ENCODE data around the gene CCDC14. TPM values are rescaled to one million over a fixed set of nuclear protein-coding genes. Genes with fewer than 3 reads are reported as not detected.

The CCDC14 gene
- total and polyA plus RNA-seq, 2 donors: 15.9 to 114 TPM

GRCh38 chr3:123948449-123948848 is 12.6 kb downstream of the CCDC14 start:
- WGBS: 84% methylated on average over 9 of the region's 9 CpGs
- Histone ChIP-seq H3K4me1 (ENCODE audit: insufficient read depth) (no peaks in the 10 kb centered on the region), H3K36me3 (ENCODE audit: insufficient read depth) (peaks cover 5% of the 10 kb centered on the region)

DNA sequence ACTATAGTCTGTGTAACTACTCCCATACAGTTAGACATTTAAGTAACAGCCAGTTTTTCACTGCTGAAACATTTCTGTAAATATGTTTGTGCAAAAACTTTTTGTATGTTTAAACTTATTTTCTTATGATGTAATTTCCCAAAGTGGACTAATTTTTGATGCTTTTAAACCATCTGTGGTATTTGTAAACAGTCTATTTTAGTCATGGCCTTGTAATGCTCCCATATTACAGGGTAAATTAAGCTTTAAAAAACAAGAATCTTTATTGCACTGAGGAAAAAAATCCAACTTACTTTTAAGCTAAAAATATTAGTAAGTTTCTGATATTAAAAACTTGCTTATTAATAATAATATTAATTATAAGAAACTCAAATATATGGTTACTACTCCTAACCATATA is 13.5 kb downstream of the CCDC14 start:
- no peaks in the 10 kb centered on the region for H3K4me1 ChIP-seq (ENCODE audit: insufficient read depth)
- peaks cover 5% of the 10 kb centered on the region for H3K36me3 ChIP-seq (ENCODE audit: insufficient read depth)
- DNase-seq (ENCODE audit: extremely low spot score): no peak

More at GRCh38 chr3:123948449-123948848, 12.6 kb downstream of the CCDC14 start:
- Histone ChIP-seq H3K4me3 (ENCODE audit: low read depth, low read length) (no peak overlapping the region), H3K27ac (ENCODE audit: low read depth) (no peak overlapping the region)
- no peak for DNase-seq (ENCODE audit: extremely low spot score)

GRCh38 chr3:123941542-123941941 is 19.5 kb downstream of the CCDC14 start:
- Histone ChIP-seq H3K4me3 (ENCODE audit: low read depth, low read length) (no peak overlapping the region), H3K36me3 (ENCODE audit: insufficient read depth) (peaks cover under 1% of the 10 kb centered on the region), H3K4me1 (ENCODE audit: insufficient read depth) (no peaks in the 10 kb centered on the region), H3K27ac (ENCODE audit: low read depth) (no peak overlapping the region)
- no peak for DNase-seq (ENCODE audit: extremely low spot score)
- 94% methylated on average over 1 of the region's 1 CpG for WGBS

More for the DNA sequence above, 13.5 kb downstream of the CCDC14 start:
- no peak overlapping the region for H3K4me3 ChIP-seq (ENCODE audit: low read depth, low read length)
- no peak overlapping the region for H3K27ac ChIP-seq (ENCODE audit: low read depth)

DNA sequence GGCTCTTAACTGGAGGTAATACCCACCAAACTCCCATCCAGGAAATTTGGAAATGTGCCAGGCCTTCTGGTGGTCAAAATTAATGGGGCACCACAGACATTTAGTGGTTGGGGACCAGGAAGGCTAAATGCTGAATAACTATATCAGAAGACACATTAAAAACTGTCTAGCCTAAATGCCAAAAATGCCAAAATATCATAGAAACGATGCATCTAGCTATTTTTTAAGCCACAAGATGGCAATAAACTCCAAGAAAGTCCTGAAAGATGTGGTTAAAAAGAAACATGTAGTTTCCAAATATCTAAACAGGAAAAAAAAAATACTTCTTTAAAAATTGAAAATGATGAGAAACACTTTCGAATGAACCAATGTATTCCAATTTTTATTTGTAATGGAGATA is 19.9 kb downstream of the CCDC14 start:
- Histone ChIP-seq H3K27ac (ENCODE audit: low read depth) (no peak overlapping the region), H3K4me1 (ENCODE audit: insufficient read depth) (no peaks in the 10 kb centered on the region), H3K36me3 (ENCODE audit: insufficient read depth) (no peaks in the 10 kb centered on the region), H3K4me3 (ENCODE audit: low read depth, low read length) (no peak overlapping the region)
- no peak for DNase-seq (ENCODE audit: extremely low spot score)
- 54% methylated on average over 2 of the region's 2 CpGs for WGBS

- 95% methylated on average over 2 of the region's 2 CpGs for WGBS
- no peaks in the 10 kb centered on the region for H3K36me3 ChIP-seq (ENCODE audit: insufficient read depth)
- no peaks in the 10 kb centered on the region for H3K4me1 ChIP-seq (ENCODE audit: insufficient read depth)
- H3K4me3 ChIP-seq (ENCODE audit: low read depth, low read length): no peak overlapping the region
- no peak for DNase-seq (ENCODE audit: extremely low spot score)
- no peak overlapping the region for H3K27ac ChIP-seq (ENCODE audit: low read depth)
Observed at GRCh38 chr3:123939706-123940105, 21.3 kb downstream of the CCDC14 start.

DNA sequence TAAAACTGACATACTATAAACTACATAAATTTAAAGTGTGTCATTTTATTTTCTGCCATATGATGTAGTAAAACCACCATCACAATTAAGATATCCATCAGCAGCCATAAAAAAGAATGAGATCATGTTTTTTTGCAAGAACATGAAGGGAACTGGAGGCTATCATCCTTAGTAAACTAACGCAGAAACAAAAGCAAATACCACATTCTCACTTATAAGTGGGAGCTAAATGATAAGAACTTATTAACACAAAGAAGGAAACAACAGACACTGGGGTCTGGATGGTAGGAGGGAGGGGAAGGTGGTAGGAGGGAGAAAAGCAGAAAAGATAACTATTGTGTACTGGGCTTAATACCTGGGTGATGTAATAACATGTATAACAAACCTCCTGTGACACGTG is 24.6 kb downstream of the CCDC14 start:
- WGBS: 73% methylated on average over 2 of the region's 2 CpGs
- Histone ChIP-seq H3K36me3 (ENCODE audit: insufficient read depth) (no peaks in the 10 kb centered on the region), H3K27ac (ENCODE audit: low read depth) (no peak overlapping the region), H3K4me1 (ENCODE audit: insufficient read depth) (no peaks in the 10 kb centered on the region), H3K4me3 (ENCODE audit: low read depth, low read length) (no peak overlapping the region)
- peak; percentile 17 for DNase-seq (ENCODE audit: extremely low spot score)

- Histone ChIP-seq H3K4me3 (ENCODE audit: low read depth, low read length) (no peak overlapping the region), H3K36me3 (ENCODE audit: insufficient read depth) (no peaks in the 10 kb centered on the region), H3K27ac (ENCODE audit: low read depth) (no peak overlapping the region), H3K4me1 (ENCODE audit: insufficient read depth) (no peaks in the 10 kb centered on the region)
- DNase-seq (ENCODE audit: extremely low spot score): no peak
Observed at GRCh38 chr3:123935830-123936229, 25.2 kb downstream of the CCDC14 start.

DNA sequence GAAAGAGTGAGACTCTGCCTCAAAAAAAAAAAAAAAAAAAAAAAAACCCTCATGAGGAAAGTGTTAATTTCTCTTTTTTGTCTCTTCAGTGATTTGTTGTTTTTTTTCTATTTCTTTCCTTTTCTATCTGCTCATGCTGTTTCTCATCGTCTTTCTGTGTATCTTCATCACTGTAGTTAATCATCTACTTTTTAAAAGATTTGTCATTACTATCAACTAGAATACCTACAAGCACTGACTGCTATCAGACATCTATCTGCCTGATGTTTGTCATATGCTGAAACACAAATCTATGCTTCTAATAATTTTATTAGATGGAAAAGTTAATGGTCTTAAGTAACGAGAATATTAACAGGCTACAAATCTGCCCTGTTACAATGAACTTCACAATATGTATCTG is 26.8 kb downstream of the CCDC14 start:
- Histone ChIP-seq H3K36me3 (ENCODE audit: insufficient read depth) (no peaks in the 10 kb centered on the region), H3K27ac (ENCODE audit: low read depth) (no peak overlapping the region), H3K4me3 (ENCODE audit: low read depth, low read length) (no peak overlapping the region), H3K4me1 (ENCODE audit: insufficient read depth) (no peaks in the 10 kb centered on the region)
- DNase-seq (ENCODE audit: extremely low spot score): no peak
- 82% methylated on average over 2 of the region's 2 CpGs for WGBS

DNA sequence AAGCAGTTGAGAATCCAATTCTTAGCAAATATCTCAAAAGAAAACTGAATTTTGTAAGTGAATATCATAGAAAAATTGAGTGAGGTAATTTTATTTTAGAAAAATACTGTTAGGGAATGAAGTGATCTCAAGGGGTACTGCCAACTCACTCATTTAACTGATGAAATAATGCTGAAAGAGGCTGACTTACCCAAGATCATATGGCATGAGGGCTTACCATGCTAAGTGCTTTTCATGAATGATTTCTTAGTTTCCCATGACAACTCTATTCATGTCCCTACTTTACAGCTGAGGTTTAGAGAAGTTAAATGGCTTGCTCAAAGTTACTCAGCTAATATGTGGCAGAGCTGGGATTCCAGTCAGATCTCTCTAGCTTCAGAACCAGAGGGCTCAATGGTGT is 30.6 kb downstream of the CCDC14 start:
- DNase-seq (ENCODE audit: extremely low spot score): no peak
- no peaks in the 10 kb centered on the region for H3K36me3 ChIP-seq (ENCODE audit: insufficient read depth)
- no peaks in the 10 kb centered on the region for H3K4me1 ChIP-seq (ENCODE audit: insufficient read depth)
- no peak overlapping the region for H3K27ac ChIP-seq (ENCODE audit: low read depth)
- H3K4me3 ChIP-seq (ENCODE audit: low read depth, low read length): no peak overlapping the region

- H3K36me3 ChIP-seq (ENCODE audit: insufficient read depth): no peaks in the 10 kb centered on the region
- H3K4me1 ChIP-seq (ENCODE audit: insufficient read depth): no peaks in the 10 kb centered on the region
- DNase-seq (ENCODE audit: extremely low spot score): no peak
- no peak overlapping the region for H3K27ac ChIP-seq (ENCODE audit: low read depth)
- 96% methylated on average over 9 of the region's 9 CpGs for WGBS
- H3K4me3 ChIP-seq (ENCODE audit: low read depth, low read length): no peak overlapping the region
Observed at GRCh38 chr3:123929325-123929724, 31.7 kb downstream of the CCDC14 start.

DNA sequence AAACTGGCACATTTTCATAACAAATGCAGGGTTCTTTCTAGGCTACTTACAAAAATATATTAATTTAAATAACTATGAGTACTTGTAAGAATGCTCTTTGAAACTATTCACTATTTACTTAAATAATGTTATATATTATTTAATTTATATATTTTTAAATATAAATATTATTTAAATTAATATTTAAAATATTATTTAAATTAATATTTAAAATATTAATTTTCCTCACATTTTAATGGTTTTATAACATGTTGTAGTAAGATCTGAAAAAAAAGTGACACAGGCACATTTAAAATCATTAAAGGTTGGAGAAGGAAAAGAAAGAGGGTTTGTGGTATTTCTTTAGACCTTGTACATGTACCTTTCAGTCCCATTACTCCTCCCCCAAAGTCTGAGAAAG is 34.6 kb downstream of the CCDC14 start:
- peaks cover 1% of the 10 kb centered on the region for H3K36me3 ChIP-seq (ENCODE audit: insufficient read depth)
- no peak for DNase-seq (ENCODE audit: extremely low spot score)
- H3K4me1 ChIP-seq (ENCODE audit: insufficient read depth): no peaks in the 10 kb centered on the region
- no peak overlapping the region for H3K4me3 ChIP-seq (ENCODE audit: low read depth, low read length)
- no peak overlapping the region for H3K27ac ChIP-seq (ENCODE audit: low read depth)

DNA sequence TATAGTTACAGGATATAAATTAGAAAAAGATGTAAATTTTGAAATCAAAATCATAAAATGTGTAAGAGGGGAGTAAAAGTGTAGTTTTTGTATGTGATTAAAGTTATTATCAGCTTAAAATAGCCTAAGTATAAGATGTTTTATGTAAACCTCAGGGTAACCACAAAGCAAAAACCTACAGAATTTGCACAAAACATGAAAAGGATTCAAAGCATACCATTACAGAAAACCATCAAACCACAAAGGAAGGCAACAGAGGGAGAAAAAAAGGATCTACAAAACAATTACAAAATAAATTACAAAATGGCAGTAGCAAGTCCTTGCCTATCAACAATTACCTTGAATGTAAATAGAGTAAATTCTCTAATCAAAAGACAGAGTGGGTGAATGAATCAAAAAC is 40.2 kb downstream of the CCDC14 start:
- Histone ChIP-seq H3K4me1 (ENCODE audit: insufficient read depth) (no peaks in the 10 kb centered on the region), H3K36me3 (ENCODE audit: insufficient read depth) (peaks cover 3% of the 10 kb centered on the region), H3K4me3 (ENCODE audit: low read depth, low read length) (no peak overlapping the region), H3K27ac (ENCODE audit: low read depth) (no peak overlapping the region)
- DNase-seq (ENCODE audit: extremely low spot score): no peak

DNA sequence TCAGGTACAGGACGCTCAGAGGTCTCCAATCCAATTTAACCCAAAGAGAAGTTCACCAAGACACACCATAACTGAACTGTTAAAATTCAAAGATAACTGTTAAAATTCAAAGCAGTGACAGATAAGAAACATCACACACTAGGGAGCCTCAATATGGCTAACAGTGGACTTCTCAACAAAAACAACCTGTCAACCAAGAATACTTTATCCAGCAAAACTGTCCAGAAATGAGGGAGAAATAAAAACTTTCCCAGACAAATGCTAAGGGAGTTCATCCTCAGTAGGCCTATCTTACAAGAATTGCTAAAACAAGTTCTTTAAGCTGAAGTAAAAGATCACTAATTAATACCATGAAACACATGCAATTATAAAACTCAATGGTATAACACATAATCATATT is 40.6 kb downstream of the CCDC14 start:
- WGBS: 100% methylated on average over 1 of the region's 1 CpG
- Histone ChIP-seq H3K27ac (ENCODE audit: low read depth) (no peak overlapping the region), H3K4me3 (ENCODE audit: low read depth, low read length) (no peak overlapping the region), H3K4me1 (ENCODE audit: insufficient read depth) (no peaks in the 10 kb centered on the region), H3K36me3 (ENCODE audit: insufficient read depth) (peaks cover 3% of the 10 kb centered on the region)
- no peak for DNase-seq (ENCODE audit: extremely low spot score)

DNA sequence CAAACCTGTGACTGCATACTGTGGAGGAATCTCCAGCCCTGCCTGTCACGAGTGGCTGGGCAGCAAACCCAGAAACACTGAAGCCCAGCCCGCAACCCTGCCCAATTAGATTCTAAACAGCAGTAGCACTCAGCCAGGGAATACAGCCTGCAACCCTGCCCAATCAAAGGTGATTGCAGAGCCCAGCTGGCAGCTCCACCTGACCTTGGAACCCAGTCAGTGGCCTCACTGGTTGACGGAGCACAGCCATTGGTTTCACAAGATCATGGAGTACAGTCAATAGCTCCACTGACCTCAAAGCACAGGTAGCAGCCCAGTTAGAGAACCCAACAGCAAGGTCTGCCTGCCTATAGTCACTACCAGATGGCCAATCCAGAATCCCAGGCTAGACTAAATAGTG is 41.7 kb downstream of the CCDC14 start:
- Histone ChIP-seq H3K36me3 (ENCODE audit: insufficient read depth) (peaks cover 3% of the 10 kb centered on the region), H3K27ac (ENCODE audit: low read depth) (no peak overlapping the region), H3K4me3 (ENCODE audit: low read depth, low read length) (no peak overlapping the region), H3K4me1 (ENCODE audit: insufficient read depth) (no peaks in the 10 kb centered on the region)
- no peak for DNase-seq (ENCODE audit: extremely low spot score)
- WGBS: 97% methylated on average over 3 of the region's 3 CpGs

GRCh38 chr3:123914829-123915228 is 46.2 kb downstream of the CCDC14 start:
- Histone ChIP-seq H3K27ac (ENCODE audit: low read depth) (no peak overlapping the region), H3K4me3 (ENCODE audit: low read depth, low read length) (no peak overlapping the region), H3K4me1 (ENCODE audit: insufficient read depth) (no peaks in the 10 kb centered on the region), H3K36me3 (ENCODE audit: insufficient read depth) (no peaks in the 10 kb centered on the region)
- DNase-seq (ENCODE audit: extremely low spot score): no peak
- 77% methylated on average over 5 of the region's 5 CpGs for WGBS
